ENCODE data around the gene DCBLD2. TPM values are rescaled to one million over a fixed set of nuclear protein-coding genes. Genes with fewer than 3 reads are reported as not detected.
A peak's percentile ranks its signal among the peaks of the same experiment; 100 is the strongest.

The DCBLD2 gene
- total RNA-seq, 1 experiment from 2014 or later, result 33.6 TPM

DNA sequence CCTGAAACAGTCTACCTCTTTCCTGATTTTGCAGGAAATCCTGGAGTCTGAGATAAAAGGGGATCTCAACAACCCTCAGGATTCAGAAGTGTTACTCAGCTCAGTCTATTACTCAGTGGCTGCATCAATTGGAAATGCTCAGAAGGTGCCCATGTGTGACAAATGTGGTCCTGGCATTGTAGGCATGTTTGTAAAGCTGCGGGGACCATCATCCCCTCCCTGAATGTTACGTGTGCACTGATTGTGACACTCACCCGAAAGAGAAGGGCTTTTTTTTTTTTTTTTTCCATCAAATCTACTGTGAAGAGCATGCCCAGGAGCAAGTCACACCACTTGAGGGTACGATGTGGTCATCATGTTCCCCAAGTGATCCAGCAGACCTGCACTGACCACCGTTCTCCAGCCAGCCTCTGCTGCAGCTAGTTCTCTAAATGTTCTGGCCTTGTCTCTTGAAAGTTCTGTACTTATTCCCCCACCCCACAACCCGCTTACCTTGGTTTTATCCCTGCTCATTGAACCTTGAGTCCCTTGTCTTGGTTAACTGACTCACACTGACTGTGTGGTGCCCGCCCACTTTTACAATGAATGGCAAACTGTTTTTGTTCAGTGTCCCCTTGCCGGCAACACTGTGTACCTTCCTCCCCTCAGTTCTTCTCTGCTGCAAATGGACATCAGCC, 118.5 kb downstream of the DCBLD2 start:
- Histone ChIP-seq H3K36me3 (ENCODE audit: insufficient read depth, low read length, poor library complexity, severe bottlenecking) (no peaks in the 10 kb centered on the region), H3K9me3 (ENCODE audit: low read depth, low read length, poor library complexity, severe bottlenecking) (no peaks in the 10 kb centered on the region), H3K27ac (ENCODE audit: low read depth, low read length, poor library complexity, severe bottlenecking) (no peak overlapping the region), H3K27me3 (replicated peaks; ENCODE audit: insufficient read depth, low read depth, low read length, poor library complexity) (no peaks in the 10 kb centered on the region), H3K4me3 (ENCODE audit: low read depth, low read length, poor library complexity, severe bottlenecking) (no peak overlapping the region), H3K4me1 (ENCODE audit: insufficient read depth, low read length, poor library complexity, severe bottlenecking) (peaks cover 6% of the 10 kb centered on the region)
- BruUV-seq (replicated peaks), result no TSS peak
- intact Hi-C loops (cut with micrococcal nuclease; ENCODE audit: unreplicated experiment), result no loop called here
- TF ChIP-seq EZH2 (IDR thresholded peaks at IDR 0.05; ENCODE audit: borderline replicate concordance, low read depth, low read length, poor library complexity, severe bottlenecking) (no peak), CTCF (conservative IDR thresholded peaks at IDR 0.05; ENCODE audit: low read depth, low read length) (no peak)
- POLR2A ChIA-PET (ENCODE audit: low non-redundant PET), result no interaction called here
- CTCF ChIA-PET, result no interaction called here
- no peak for DNase-seq (ENCODE audit: low spot score)

GRCh38 chr3:98780343-98780742, 121.2 kb downstream of the DCBLD2 start:
- Histone ChIP-seq H3K36me3 (ENCODE audit: insufficient read depth, low read length, poor library complexity, severe bottlenecking) (no peaks in the 10 kb centered on the region), H3K4me3 (ENCODE audit: low read depth, low read length, poor library complexity, severe bottlenecking) (no peak overlapping the region), H3K9me3 (ENCODE audit: low read depth, low read length, poor library complexity, severe bottlenecking) (no peaks in the 10 kb centered on the region), H3K4me1 (ENCODE audit: insufficient read depth, low read length, poor library complexity, severe bottlenecking) (peaks cover 6% of the 10 kb centered on the region), H3K27me3 (replicated peaks; ENCODE audit: insufficient read depth, low read depth, low read length, poor library complexity) (no peaks in the 10 kb centered on the region), H3K27ac (ENCODE audit: low read depth, low read length, poor library complexity, severe bottlenecking) (no peak overlapping the region)
- ChIA-PET POLR2A (ENCODE audit: low non-redundant PET) (no interaction called here), CTCF (interaction anchor here (0.6 kb wide), 1 partner anchor 126 kb away, joined by 3 read pairs; no protein-coding TSS in a partner anchor)
- no TSS peak for BruUV-seq (replicated peaks)
- intact Hi-C loops (cut with micrococcal nuclease; ENCODE audit: unreplicated experiment), result no loop called here
- no peak for DNase-seq (ENCODE audit: low spot score)
- no peak for TF ChIP-seq EZH2 (IDR thresholded peaks at IDR 0.05; ENCODE audit: borderline replicate concordance, low read depth, low read length, poor library complexity, severe bottlenecking)
- TF ChIP-seq CTCF (conservative IDR thresholded peaks at IDR 0.05; ENCODE audit: low read depth, low read length), result no peak

DNA sequence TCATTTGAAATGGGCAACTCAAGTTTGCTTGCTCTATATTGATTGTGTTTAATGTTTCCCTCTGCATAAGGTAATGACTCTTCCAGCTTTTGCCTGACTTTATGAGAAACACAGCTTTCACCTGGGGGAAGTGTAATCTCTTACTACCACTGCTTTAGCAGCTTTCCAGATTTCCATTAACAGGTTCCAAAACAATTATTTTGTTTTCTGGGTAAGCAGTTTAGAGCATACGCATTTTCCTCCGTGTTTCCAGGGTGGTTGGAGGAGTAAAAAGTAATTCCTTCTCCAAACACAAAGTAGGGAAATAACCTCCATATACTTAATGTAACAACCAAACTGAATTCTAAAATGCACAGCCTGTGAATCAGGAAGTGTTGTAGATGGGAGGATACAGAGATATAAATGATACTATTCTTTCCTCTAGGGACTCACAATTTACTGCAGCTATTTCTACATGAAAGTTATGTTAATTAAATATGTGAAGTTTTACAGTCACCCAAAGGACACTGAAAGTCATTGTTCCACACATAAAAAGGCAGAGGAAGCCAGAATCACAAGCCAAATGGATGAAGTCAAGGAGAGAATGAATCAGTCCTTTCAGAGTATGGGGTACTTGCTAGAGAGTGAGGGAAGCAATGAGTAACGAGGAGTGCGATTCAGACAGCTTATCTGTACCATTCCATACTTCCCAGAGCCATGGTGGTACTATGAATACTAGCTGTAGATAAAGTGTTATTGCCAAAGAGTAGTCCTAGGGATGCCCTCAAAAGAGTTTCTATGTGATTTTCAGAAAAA, 121.8 kb downstream of the DCBLD2 start:
- no peak overlapping the region for H3K27ac ChIP-seq (ENCODE audit: low read depth, low read length, poor library complexity, severe bottlenecking)
- no TSS peak for BruUV-seq (replicated peaks)
- CTCF ChIA-PET, result interaction anchor here (0.6 kb wide), 1 partner anchor 126 kb away, joined by 3 read pairs; no protein-coding TSS in a partner anchor

More for the DNA sequence above, 121.8 kb downstream of the DCBLD2 start:
- peak; percentile 21 for DNase-seq (ENCODE audit: low spot score)
- intact Hi-C loops (cut with micrococcal nuclease; ENCODE audit: unreplicated experiment), result no loop called here
- no peaks in the 10 kb centered on the region for H3K36me3 ChIP-seq (ENCODE audit: insufficient read depth, low read length, poor library complexity, severe bottlenecking)
- POLR2A ChIA-PET (ENCODE audit: low non-redundant PET), result no interaction called here
- no peaks in the 10 kb centered on the region for H3K9me3 ChIP-seq (ENCODE audit: low read depth, low read length, poor library complexity, severe bottlenecking)
- no peak overlapping the region for H3K4me3 ChIP-seq (ENCODE audit: low read depth, low read length, poor library complexity, severe bottlenecking)
- H3K4me1 ChIP-seq (ENCODE audit: insufficient read depth, low read length, poor library complexity, severe bottlenecking), result peaks cover 6% of the 10 kb centered on the region
- TF ChIP-seq EZH2 (IDR thresholded peaks at IDR 0.05; ENCODE audit: borderline replicate concordance, low read depth, low read length, poor library complexity, severe bottlenecking) (no peak), CTCF (conservative IDR thresholded peaks at IDR 0.05; ENCODE audit: low read depth, low read length) (no peak)
- no peaks in the 10 kb centered on the region for H3K27me3 ChIP-seq (replicated peaks; ENCODE audit: insufficient read depth, low read depth, low read length, poor library complexity)
